ENCODE measurements around the gene GANC.

Gene GANC

GRCh38 chr15:42385980-42386700 is 113.1 kb downstream of the GANC start:
- DNase-seq, result no peak

GRCh38 chr15:42387603-42388002 is 114.6 kb downstream of the GANC start:
- DNase-seq, result no peak

GRCh38 chr15:42392309-42393024 is 119.5 kb downstream of the GANC start:
- no peak for DNase-seq

- no peak for DNase-seq
Measured at GRCh38 chr15:42394106-42394505, 121.1 kb downstream of the GANC start.

- no peak for DNase-seq
Measured at GRCh38 chr15:42395838-42396237, 122.8 kb downstream of the GANC start.

GRCh38 chr15:42401544-42402454 is 128.8 kb downstream of the GANC start:
- no peak for DNase-seq

- no peak for DNase-seq
Measured at GRCh38 chr15:42402455-42403205, 129.6 kb downstream of the GANC start.

GRCh38 chr15:42403389-42403788 is 130.4 kb downstream of the GANC start:
- DNase-seq, result no peak

GRCh38 chr15:42404461-42405235 is 131.6 kb downstream of the GANC start:
- DNase-seq, result no peak

- DNase-seq, result no peak
Measured at GRCh38 chr15:42405863-42406482, 133.0 kb downstream of the GANC start.

All from T1000 (cell line).